ENCODE results near the gene FER1L5. TPM values are rescaled to one million over a fixed set of nuclear protein-coding genes. Genes with fewer than 3 reads are reported as not detected.
"Not testable (repeated sequence)": the region's sequence is repeated elsewhere in the genome, so short reads cannot be mapped to it uniquely, and the experiment has no call there.

The FER1L5 gene
- total RNA-seq, 1 experiment from 2014 or later: not detected

GRCh38 chr2:96631804-96632435 lies 10.6 kb upstream of the FER1L5 start:
- no peak for DNase-seq (ENCODE audit: low spot score)
- in situ Hi-C loops (cut with HindIII; ENCODE audit: low sequenced_read_pairs): no loop called here

DNA sequence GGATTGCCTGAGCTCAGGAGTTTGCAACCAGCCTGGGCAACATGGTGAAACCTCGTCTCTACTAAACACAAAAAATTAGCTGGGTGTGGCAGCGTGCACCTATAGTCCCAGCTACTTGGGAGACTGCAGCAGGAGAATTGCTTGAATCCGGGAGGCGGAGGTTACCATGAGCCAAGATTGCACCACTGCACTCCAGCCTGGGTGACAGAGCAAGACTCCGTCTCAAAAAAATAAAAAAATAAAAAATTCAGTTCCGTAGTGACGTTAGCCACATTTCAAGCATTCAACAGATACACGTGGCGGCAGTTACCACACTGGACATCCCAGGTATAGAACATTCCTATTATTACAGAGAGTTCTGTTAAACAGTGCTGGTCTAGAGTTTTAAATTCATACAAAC lies 8.9 kb upstream of the FER1L5 start:
- no peak for DNase-seq (ENCODE audit: low spot score)
- in situ Hi-C loops (cut with HindIII; ENCODE audit: low sequenced_read_pairs): no loop called here

DNA sequence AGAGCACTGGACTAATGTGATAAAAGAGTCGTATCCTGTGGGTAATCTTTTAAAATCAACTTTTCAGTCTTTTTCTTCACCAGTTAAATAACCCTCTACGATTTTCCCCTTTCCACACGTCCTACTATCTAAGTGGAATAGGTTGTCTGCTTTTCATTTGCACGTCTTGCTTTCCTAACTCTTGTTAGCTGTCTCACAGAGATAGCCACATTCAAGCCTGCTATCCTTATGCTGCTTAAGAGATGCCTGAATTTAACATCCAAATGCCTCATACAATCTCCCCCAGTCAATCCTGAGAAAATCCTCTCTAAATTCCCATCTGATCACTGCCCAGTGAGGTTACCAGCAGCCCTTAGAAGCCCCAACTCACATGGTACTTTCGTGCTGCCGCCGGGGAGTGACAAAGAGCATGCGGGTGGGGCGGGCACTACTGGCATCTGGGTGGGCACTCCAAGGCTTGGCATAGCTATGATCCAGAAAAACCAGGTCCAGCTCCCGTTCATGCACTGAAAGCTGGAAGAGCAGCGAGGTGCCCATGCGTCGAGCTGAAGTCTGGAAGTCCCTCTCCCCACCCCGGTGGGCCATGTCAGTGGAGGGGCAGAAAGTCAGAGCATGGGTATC lies 5.9 kb upstream of the FER1L5 start:
- DNase-seq (ENCODE audit: low spot score): no peak
- in situ Hi-C loops (cut with HindIII; ENCODE audit: low sequenced_read_pairs): no loop called here

DNA sequence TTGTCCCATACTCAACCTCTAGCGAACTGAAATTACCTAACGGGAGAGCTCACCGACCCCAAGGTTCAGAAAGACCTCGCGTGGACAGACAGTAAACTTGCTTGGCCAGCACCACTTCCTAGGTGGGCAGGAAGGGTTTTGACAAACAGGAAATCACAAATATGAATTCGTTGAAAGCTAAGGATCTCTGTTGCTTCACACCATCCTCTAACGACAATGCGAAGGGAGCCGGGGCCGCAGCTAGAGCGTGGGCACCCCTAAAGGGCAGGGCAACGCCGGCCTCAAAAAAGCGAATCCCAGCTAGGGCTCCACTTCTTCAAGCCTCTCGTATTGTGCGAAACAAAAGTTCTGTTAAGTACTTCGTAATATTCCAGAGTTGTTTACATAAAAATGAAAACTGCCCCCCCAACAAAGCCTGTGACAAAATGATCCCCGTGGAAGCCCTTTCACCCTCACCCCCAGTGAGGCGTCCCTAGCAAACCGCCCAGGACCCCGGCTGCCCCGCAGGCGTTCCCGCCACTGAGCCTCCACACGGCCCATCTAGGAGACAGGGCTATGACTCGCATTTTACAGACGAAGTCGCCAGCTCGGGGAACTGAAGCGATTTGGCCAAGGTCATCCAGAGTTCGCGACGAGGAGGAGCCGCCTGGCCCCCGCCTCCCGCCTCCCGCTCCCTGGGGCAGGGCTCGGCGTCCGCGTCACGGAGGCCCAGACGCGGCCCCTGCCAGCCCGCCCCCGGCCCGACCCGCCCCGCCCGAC lies 5.0 kb upstream of the FER1L5 start:
- peak; percentile 58 for DNase-seq (ENCODE audit: low spot score)
- in situ Hi-C loops (cut with HindIII; ENCODE audit: low sequenced_read_pairs): no loop called here

- in situ Hi-C loops (cut with HindIII; ENCODE audit: low sequenced_read_pairs): no loop called here
- peak; percentile 88 for DNase-seq (ENCODE audit: low spot score)
Observed at GRCh38 chr2:96638144-96639121, 4.1 kb upstream of the FER1L5 start, which contains the start of gene KANSL3. Gene KANSL3, minus strand, starts transcription at chr2:96638312. Its CDS starts 1,177 bp downstream, at chr2:96637135.

DNA sequence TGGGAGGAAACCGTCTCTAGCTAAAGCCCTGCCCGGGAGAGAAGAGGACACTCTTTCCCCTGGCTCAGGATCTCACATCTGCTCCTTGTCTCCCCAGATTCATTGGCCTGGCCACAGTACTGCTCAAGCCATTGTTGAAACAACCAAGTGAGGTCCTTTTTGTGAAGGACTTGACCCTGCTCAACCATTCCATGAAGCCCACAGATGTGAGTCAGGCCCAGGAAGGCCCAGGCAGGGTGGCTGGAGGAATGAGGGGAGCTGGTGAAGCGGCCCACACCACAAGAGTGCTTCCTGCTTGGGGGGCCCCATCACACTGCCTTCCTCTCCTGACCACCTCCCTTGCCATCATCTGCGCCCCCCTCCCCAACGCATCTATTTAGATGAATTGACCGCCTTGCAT lies 5.1 kb downstream of the FER1L5 start:
- no peak for DNase-seq (ENCODE audit: low spot score)
- in situ Hi-C loops (cut with HindIII; ENCODE audit: low sequenced_read_pairs): no loop called here

DNA sequence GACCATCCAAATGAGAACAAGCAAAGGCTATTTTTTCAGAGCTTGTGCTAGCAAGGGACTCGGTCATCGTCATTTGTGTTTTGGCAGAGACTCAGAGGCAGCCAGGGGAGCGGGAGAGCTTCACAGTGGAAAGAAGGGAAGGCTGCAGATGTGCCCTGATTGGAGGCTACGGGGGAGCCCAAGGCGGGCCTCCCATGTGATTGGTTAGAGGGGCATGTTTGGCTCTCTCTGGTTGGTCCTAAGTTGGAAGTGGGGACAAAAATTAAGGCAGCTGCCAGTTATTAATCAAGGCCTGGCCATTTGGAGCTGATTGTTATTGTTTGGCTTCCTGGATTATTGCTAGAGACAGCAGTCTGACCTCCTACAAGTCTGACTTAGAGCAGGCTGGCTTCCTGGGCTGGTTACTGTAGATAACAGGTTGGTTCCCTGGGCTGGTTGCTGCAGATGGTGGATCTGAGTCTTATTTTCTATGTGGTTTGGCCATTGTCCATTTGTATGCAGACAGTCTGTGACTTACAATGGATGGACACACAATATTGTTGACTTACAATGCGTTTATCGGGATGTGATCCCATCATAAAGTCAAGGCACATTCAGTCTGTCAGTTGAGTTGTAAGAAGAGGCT lies 5.9 kb downstream of the FER1L5 start:
- in situ Hi-C loops (cut with HindIII; ENCODE audit: low sequenced_read_pairs): no loop called here
- DNase-seq (ENCODE audit: low spot score): no peak

GRCh38 chr2:96649342-96649741 lies 6.8 kb downstream of the FER1L5 start:
- in situ Hi-C loops (cut with HindIII; ENCODE audit: low sequenced_read_pairs): no loop called here
- no peak for DNase-seq (ENCODE audit: low spot score)

DNA sequence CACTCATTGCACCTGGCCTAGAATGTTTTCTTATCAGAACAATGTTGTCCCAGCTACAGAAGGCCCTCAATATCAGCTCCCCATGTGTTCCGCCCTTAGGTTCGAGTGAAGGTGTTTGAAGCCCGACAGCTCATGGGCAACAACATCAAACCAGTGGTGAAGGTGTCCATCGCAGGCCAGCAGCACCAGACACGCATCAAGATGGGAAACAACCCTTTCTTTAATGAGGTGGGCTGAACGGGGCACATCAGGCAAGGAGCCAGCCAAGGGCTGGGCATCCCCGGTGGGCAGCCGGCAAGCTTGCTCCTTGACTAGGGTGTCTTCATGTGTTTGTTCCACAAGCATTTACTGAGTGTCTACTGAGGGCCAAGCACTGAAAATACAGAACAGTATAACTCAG lies 9.2 kb downstream of the FER1L5 start:
- DNase-seq (ENCODE audit: low spot score): no peak
- in situ Hi-C loops (cut with HindIII; ENCODE audit: low sequenced_read_pairs): no loop called here

DNA sequence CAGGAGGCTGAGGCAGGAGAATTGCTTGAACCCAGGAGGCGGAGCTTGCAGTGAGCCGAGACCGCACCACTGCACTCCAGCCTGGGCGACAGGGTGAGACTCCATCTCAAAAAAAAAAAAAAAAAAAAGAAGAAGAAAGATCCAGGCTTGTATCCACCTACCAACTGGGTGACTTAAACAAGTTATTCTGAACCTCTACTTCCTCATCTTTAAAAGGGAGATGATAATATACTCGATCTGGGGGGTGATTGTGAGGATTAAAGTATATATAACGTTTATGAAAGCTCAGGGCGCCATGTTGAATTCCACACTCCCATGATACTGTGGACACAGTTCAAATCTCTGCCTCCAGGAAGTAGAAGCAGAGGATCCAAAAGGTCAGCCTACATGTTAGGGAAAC lies 12.2 kb downstream of the FER1L5 start:
- in situ Hi-C loops (cut with HindIII; ENCODE audit: low sequenced_read_pairs); DNase-seq (ENCODE audit: low spot score): not testable (repeated sequence)

- in situ Hi-C loops (cut with HindIII; ENCODE audit: low sequenced_read_pairs): no loop called here
- DNase-seq (ENCODE audit: low spot score): no peak
Observed at GRCh38 chr2:96655526-96655925, 13.0 kb downstream of the FER1L5 start.

DNA sequence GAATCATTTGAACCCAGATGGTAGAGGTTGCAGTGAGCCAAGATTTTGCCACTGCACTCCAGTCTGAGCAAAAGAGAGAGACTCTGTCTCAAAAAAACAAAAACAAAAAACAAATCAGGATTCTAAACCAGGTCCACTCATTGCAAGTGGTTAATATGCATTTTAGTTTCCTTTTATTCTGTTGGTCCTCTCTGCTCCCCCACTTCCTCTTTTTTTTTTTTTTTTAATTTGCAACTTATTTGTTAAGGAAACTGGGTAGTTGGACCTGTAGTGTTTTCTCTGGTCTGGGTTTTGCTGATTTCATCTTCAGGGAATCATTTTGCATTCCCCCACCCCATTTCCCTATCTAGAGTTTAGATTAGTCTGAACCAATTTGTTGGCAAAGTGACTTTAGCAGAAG lies 14.0 kb downstream of the FER1L5 start:
- in situ Hi-C loops (cut with HindIII; ENCODE audit: low sequenced_read_pairs): no loop called here
- DNase-seq (ENCODE audit: low spot score): no peak

DNA sequence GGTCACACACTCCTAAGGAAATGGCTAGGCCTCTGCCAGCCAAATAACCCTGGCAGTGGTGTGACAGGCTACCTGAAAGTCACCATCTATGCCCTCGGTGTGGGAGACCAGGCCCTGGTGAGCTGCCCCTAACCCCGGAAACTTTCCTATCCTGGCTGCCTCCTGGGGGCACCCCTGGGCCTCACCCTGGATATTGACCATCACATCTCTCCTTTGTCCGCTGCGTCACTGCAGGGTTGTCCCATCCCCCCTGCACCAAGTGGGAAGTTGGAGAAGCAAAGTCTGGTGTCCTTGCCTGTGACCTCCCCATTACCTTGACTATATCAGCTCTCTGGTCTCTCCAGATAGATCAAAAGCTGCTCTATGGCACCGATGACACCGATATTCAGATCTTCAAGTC lies 18.8 kb downstream of the FER1L5 start:
- in situ Hi-C loops (cut with HindIII; ENCODE audit: low sequenced_read_pairs): no loop called here
- DNase-seq (ENCODE audit: low spot score): no peak

GRCh38 chr2:96662360-96662759 lies 19.8 kb downstream of the FER1L5 start:
- in situ Hi-C loops (cut with HindIII; ENCODE audit: low sequenced_read_pairs): no loop called here
- no peak for DNase-seq (ENCODE audit: low spot score)

- in situ Hi-C loops (cut with HindIII; ENCODE audit: low sequenced_read_pairs): no loop called here
- DNase-seq (ENCODE audit: low spot score): no peak
Observed at GRCh38 chr2:96663177-96663576, 20.6 kb downstream of the FER1L5 start.

DNA sequence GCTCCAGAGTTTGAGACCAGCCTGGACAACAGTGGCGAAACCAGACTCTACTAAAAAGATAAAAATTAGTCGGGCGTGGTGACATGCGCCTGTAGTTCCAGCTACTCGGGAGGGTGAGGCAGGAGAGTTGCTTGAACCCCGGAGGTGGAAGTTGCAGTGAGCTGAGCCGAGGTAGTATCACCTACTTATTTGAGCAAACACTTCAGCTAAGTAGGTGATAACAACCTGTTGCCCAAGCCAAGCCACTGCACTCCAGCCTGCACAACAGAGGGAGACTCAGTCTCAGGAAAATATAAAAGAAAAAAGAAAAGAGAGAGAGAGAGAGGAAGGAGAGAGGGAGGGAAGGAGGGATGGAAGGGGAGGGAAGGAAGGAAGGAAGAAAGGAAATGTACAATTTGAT lies 21.3 kb downstream of the FER1L5 start:
- DNase-seq (ENCODE audit: low spot score): no peak
- in situ Hi-C loops (cut with HindIII; ENCODE audit: low sequenced_read_pairs): no loop called here

GRCh38 chr2:96664366-96664925 lies 21.9 kb downstream of the FER1L5 start:
- in situ Hi-C loops (cut with HindIII; ENCODE audit: low sequenced_read_pairs): no loop called here

GRCh38 chr2:96665083-96665569 lies 22.6 kb downstream of the FER1L5 start:
- DNase-seq (ENCODE audit: low spot score): no peak
- in situ Hi-C loops (cut with HindIII; ENCODE audit: low sequenced_read_pairs): no loop called here

More at GRCh38 chr2:96664366-96664925, 21.9 kb downstream of the FER1L5 start:
- no peak for DNase-seq (ENCODE audit: low spot score)

Data from G401 (cell line).